HCT116 (cell line): Measurements from ENCODE around the gene GABRA5.

ENCODE experiments used
- ATF3 ChIP-seq: IDR thresholded peaks from 2 replicates; pipeline ENCODE4 v1.6.1; 2012
- CEBPB ChIP-seq: IDR thresholded peaks from 2 replicates; pipeline ENCODE4 v1.6.1; 2012; ENCODE audit warnings: low read depth
- EGR1 ChIP-seq: IDR thresholded peaks from 2 replicates; pipeline ENCODE4 v1.6.1; 2012; ENCODE audit warnings: low read depth
- EZH2 ChIP-seq: fragments of 200-600 bp; sonication (generic); IDR thresholded peaks from 2 replicates; pipeline ENCODE4 v1.6.1; 2017; ENCODE audit warnings: antibody characterized with exemption, mixed run types
- MAX ChIP-seq: IDR thresholded peaks from 2 replicates; pipeline ENCODE4 v1.6.1; 2012
- POLR2A ChIP-seq: IDR thresholded peaks from 2 replicates; pipeline ENCODE4 v1.7.0; 2011; ENCODE audit warnings: borderline replicate concordance; ENCODE audit not compliant: insufficient read depth, insufficient read length; ENCODE audit errors: extremely low read depth
- POLR2AphosphoS5 ChIP-seq: IDR thresholded peaks from 2 replicates; pipeline ENCODE4 v1.6.1; 2011; ENCODE audit warnings: mild to moderate bottlenecking, low read depth, low read length, moderate library complexity
- RAD21 ChIP-seq: IDR thresholded peaks from 2 replicates; pipeline ENCODE4 v1.6.1; 2012; ENCODE audit warnings: low read depth, mild to moderate bottlenecking
- REST ChIP-seq: IDR thresholded peaks from 2 replicates; pipeline ENCODE4 v1.6.1; 2012; ENCODE audit warnings: low read depth
- SP1 ChIP-seq: IDR thresholded peaks from 2 replicates; pipeline ENCODE4 v1.6.1; 2012; ENCODE audit warnings: low read depth
- ZNF274 ChIP-seq: fragments of 200-500 bp; sonication (Bioruptor generic); IDR thresholded peaks from 2 replicates; pipeline ENCODE4 v1.6.1; 2014; ENCODE audit warnings: mild to moderate bottlenecking, low read depth, low read length, inconsistent platforms
- TF ChIP-seq, protein P1 (sequence below), 3 experiments: fragments of 200-600 bp in 1 of 3; sonication (generic) in 1 of 3; IDR thresholded peaks in 2 of 3; conservative IDR thresholded peaks in 1 of 3; 2 replicates each; pipeline ENCODE4 v1.5.1; 2012 to 2017; ENCODE audit warnings: low read depth in 2 of 3, low read length in 2 of 3, antibody characterized with exemption in 1 of 3, borderline replicate concordance in 1 of 3, control low read depth in 1 of 3, mild to moderate bottlenecking in 1 of 3, mixed read lengths in 1 of 3, mixed run types in 1 of 3, moderate library complexity in 1 of 3; ENCODE audit not compliant: insufficient read depth in 1 of 3

- TF ChIP-seq POLR2A: no peak
- TF ChIP-seq, protein P1, sequence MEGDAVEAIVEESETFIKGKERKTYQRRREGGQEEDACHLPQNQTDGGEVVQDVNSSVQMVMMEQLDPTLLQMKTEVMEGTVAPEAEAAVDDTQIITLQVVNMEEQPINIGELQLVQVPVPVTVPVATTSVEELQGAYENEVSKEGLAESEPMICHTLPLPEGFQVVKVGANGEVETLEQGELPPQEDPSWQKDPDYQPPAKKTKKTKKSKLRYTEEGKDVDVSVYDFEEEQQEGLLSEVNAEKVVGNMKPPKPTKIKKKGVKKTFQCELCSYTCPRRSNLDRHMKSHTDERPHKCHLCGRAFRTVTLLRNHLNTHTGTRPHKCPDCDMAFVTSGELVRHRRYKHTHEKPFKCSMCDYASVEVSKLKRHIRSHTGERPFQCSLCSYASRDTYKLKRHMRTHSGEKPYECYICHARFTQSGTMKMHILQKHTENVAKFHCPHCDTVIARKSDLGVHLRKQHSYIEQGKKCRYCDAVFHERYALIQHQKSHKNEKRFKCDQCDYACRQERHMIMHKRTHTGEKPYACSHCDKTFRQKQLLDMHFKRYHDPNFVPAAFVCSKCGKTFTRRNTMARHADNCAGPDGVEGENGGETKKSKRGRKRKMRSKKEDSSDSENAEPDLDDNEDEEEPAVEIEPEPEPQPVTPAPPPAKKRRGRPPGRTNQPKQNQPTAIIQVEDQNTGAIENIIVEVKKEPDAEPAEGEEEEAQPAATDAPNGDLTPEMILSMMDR (IDR thresholded peaks at IDR 0.05 in 2 of 3, conservative IDR thresholded peaks at IDR 0.05 in 1 of 3; ENCODE audit: borderline replicate concordance in 1 of 3, insufficient read depth in 1 of 3, low read depth in 2 of 3, low read length in 2 of 3): no peak
- no peak for TF ChIP-seq MAX
- TF ChIP-seq RAD21: no peak
- TF ChIP-seq EZH2: no peak
- TF ChIP-seq SP1: no peak
- no peak for TF ChIP-seq EGR1
- TF ChIP-seq CEBPB: no peak
- TF ChIP-seq REST: no peak
- no peak for TF ChIP-seq POLR2AphosphoS5
- TF ChIP-seq ATF3: no peak
- no peak for TF ChIP-seq ZNF274
Observed at GRCh38 chr15:26901041-26901440, 34.2 kb downstream of the GABRA5 start.
